Stomach (tissue), 9 donors: Measurements from ENCODE around the gene TNRC6B. TPM values are rescaled to one million over a fixed set of nuclear protein-coding genes. Genes with fewer than 3 reads are reported as not detected.

ENCODE experiments used
- DNase-seq, 2 donors: peaks; one replicate each; pipeline versions ENCODE4 v3.0.0 to v3.0.0-alpha.2; 2013 to 2019
- H3K27ac ChIP-seq, 5 donors: fragments of 200-600 bp in 4 of 5; sonication (generic) in 4 of 5; one replicate each; pipeline ENCODE4 v1.5.1; 2013 to 2019; ENCODE audit warnings: mild to moderate bottlenecking in 1 of 5, moderate library complexity in 1 of 5
- H3K27me3 ChIP-seq, 3 donors: fragments of 200-600 bp; sonication (generic); one replicate each; pipeline ENCODE4 v1.5.1; 2017 to 2019; ENCODE audit warnings: mixed run types in 1 of 3
- H3K36me3 ChIP-seq, 4 donors: fragments of 200-600 bp; sonication (generic); 1 replicate in 3 of 4; 2 replicates in 1 of 4; pipeline ENCODE4 v1.5.1; 2016 to 2019
- H3K4me1 ChIP-seq, 4 donors: fragments of 200-600 bp; sonication (generic); one replicate each; pipeline ENCODE4 v1.5.1; 2016 to 2019
- H3K4me3 ChIP-seq, 4 donors: fragments of 200-600 bp; sonication (generic) in 3 of 4; one replicate each; pipeline ENCODE4 v1.5.1; 2016 to 2019; ENCODE audit warnings: mild to moderate bottlenecking in 1 of 4
- H3K9me3 ChIP-seq, 4 donors: fragments of 200-600 bp; sonication (generic); one replicate each; pipeline ENCODE4 v1.5.1; 2016 to 2019
- EP300 ChIP-seq: sonication (generic); formaldehyde crosslinking; IDR thresholded peaks from one replicate; pipeline ENCODE4 v1.6.1; 2017; ENCODE audit warnings: antibody characterized with exemption
- POLR2A ChIP-seq, 4 donors: fragments of 450-650 bp; IDR thresholded peaks; one replicate each; pipeline ENCODE4 v1.6.1; 2016; ENCODE audit warnings: antibody characterized with exemption in 4 of 4, control low read depth in 2 of 4, mild to moderate bottlenecking in 1 of 4, moderate library complexity in 1 of 4
- POLR2AphosphoS5 ChIP-seq, 3 donors: sonication (generic); formaldehyde crosslinking; IDR thresholded peaks; one replicate each; pipeline ENCODE4 v1.6.1; 2016; ENCODE audit warnings: antibody characterized with exemption in 3 of 3
- WGBS, 5 donors: extraction: QIAGEN DNeasy Blood & Tissue Kit in 3 of 5; methylation state at CpG; one replicate each; pipeline versions ENCODE4 v1.1.5 to v1.1.7; 2013 to 2018; 5-methylcytosine and 5-hydroxymethylcytosine counted together
- intact Hi-C: fragments of 100-400 bp; cut with DNase I; formaldehyde crosslinking; loops from one replicate; pipeline ENCODE4 v1.15.1; 2023; ENCODE audit warnings: low total_unique reads
- polyA plus RNA-seq, 3 donors: library from polyadenylated mRNA; stranded (reverse); fragments of 200-250 nt; gene quantifications; one replicate each; pipeline ENCODE4 v1.2.3, GENCODE V29; 2013
- total RNA-seq, 5 donors: library from RNA; depleted of rRNA; stranded (reverse); fragments of >200 nt; gene quantifications; one replicate each; pipeline versions ENCODE4 v1.1.0 to v1.2.3, GENCODE V29; 2014 to 2016
- TF ChIP-seq, protein P1 (sequence below), 7 experiments: fragments of 450-650 bp in 4 of 7; fragments of 200-600 bp in 3 of 7; sonication (generic) in 3 of 7; IDR thresholded peaks; one replicate each; pipeline ENCODE4 v1.5.1; 2016 to 2019; ENCODE audit warnings: antibody characterized with exemption in 7 of 7, control low read depth in 2 of 7, mild to moderate bottlenecking in 1 of 7
- donor health status: healthy with polysubstance abuse.
- donor health status: Bipolar disorder and iron deficiency.
- donor health status: healthy.

Gene TNRC6B
- total and polyA plus RNA-seq, 8 donors = 0.88 to 316 (median 18.0) TPM

DNA sequence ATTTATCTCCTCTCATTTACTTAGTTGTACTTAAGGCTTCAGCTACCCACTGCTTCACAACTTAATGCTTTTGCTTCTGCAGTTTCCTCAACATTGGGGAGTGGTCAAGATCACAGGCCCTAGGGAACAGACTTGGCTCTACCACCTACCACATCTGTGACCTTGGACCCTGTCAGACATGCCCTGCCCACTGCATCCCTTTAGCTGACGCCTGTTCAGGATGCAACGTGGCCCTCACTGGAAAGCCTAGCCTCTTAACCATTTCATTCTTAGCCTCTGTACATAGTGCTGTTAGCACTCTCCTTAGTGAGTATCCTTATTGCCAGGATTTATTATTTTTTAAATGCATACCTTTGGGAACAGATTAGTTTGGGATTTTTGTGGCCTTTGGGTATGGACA lies 34.4 kb downstream of the TNRC6B start:
- Histone ChIP-seq H3K27ac (peak overlapping the region in 1 of 5 donors; percentile 63), H3K4me1 (peaks cover 25 to 89% (median 58%) of the 10 kb centered on the region in 4 donors)

DNA sequence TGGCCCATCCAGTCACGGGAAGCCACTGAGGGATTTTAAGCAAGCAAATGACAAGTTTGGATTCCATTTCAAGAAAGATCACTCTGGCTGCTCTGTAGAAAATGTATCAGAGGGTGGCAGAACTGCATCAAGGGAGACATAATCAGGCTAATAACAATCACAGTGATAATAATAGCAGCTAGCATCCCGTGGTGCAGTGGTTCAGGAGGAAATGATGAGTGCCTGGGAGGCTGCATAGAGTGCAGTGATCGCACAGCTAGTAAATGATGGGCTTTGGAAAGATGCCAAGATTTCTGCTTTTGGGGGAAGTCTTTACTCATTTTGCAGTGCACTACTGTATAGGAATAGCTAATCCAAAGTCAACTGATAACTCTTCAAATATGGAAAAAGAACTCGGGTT lies 35.8 kb downstream of the TNRC6B start:
- 28 to 53% (median 47%) methylated on average over 4 of the region's 4 CpGs for WGBS, 5 donors
- intact Hi-C loops = no loop called here
- Histone ChIP-seq H3K4me3 (no peak overlapping the region), H3K27me3 (no peaks in the 10 kb centered on the region), H3K4me1 (peaks cover 27 to 94% (median 65%) of the 10 kb centered on the region in 4 donors), H3K9me3 (no peaks in the 10 kb centered on the region), H3K27ac (peak overlapping the region in 1 of 5 donors; percentile 22), H3K36me3 (no peaks in the 10 kb centered on the region)
- TF ChIP-seq, protein P1, sequence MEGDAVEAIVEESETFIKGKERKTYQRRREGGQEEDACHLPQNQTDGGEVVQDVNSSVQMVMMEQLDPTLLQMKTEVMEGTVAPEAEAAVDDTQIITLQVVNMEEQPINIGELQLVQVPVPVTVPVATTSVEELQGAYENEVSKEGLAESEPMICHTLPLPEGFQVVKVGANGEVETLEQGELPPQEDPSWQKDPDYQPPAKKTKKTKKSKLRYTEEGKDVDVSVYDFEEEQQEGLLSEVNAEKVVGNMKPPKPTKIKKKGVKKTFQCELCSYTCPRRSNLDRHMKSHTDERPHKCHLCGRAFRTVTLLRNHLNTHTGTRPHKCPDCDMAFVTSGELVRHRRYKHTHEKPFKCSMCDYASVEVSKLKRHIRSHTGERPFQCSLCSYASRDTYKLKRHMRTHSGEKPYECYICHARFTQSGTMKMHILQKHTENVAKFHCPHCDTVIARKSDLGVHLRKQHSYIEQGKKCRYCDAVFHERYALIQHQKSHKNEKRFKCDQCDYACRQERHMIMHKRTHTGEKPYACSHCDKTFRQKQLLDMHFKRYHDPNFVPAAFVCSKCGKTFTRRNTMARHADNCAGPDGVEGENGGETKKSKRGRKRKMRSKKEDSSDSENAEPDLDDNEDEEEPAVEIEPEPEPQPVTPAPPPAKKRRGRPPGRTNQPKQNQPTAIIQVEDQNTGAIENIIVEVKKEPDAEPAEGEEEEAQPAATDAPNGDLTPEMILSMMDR (IDR thresholded peaks at IDR 0.05) = no peak
- TF ChIP-seq POLR2AphosphoS5 (IDR thresholded peaks at IDR 0.05) = no peak
- TF ChIP-seq EP300 = no peak
- no peak for TF ChIP-seq POLR2A (IDR thresholded peaks at IDR 0.05)
- DNase-seq = peak in 1 of 2 donors; percentile 68

More for the DNA sequence above, 34.4 kb downstream of the TNRC6B start:
- intact Hi-C loops = no loop called here
- no peaks in the 10 kb centered on the region for H3K36me3 ChIP-seq
- DNase-seq = peak in 1 of 2 donors; percentile 55
- no peaks in the 10 kb centered on the region for H3K27me3 ChIP-seq
- TF ChIP-seq EP300 (no peak), POLR2A (IDR thresholded peaks at IDR 0.05) (no peak), POLR2AphosphoS5 (IDR thresholded peaks at IDR 0.05) (no peak)
- TF ChIP-seq, protein P1 (IDR thresholded peaks at IDR 0.05) = no peak
- WGBS, 5 donors = 9 to 27% (median 17%) methylated on average over 2 of the region's 2 CpGs
- no peak overlapping the region for H3K4me3 ChIP-seq
- H3K9me3 ChIP-seq = no peaks in the 10 kb centered on the region

DNA sequence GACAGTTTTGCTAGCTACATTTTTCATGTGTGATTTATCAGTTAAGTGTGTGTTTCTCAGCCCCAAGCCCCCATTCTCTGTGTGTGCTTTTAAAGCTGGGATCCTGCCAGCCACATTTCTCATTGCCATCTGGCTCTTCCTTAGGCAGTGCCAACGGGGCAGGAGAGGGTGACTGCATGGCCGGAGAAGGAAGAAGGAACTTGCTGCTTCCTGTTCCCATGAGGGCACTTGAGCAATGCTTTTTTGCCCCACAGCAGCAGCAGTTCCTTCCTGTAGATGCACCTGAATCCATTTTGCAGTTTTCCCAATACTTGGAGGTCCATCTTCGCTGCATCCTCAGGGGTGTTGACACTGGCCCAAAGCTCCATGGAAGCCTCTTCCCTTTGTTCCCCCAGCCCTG lies 37.5 kb downstream of the TNRC6B start:
- H3K4me3 ChIP-seq = no peak overlapping the region
- no peaks in the 10 kb centered on the region for H3K36me3 ChIP-seq
- H3K27me3 ChIP-seq = no peaks in the 10 kb centered on the region
- TF ChIP-seq, protein P1 (IDR thresholded peaks at IDR 0.05) = no peak
- TF ChIP-seq POLR2A (IDR thresholded peaks at IDR 0.05) = no peak
- TF ChIP-seq POLR2AphosphoS5 (IDR thresholded peaks at IDR 0.05) = no peak
- peak in 1 of 2 donors; percentile 28 for DNase-seq
- H3K4me1 ChIP-seq = peaks cover 45 to 94% (median 71%) of the 10 kb centered on the region in 4 donors
- H3K9me3 ChIP-seq = no peaks in the 10 kb centered on the region
- 54 to 74% (median 64%) methylated on average over 3 of the region's 3 CpGs for WGBS, 5 donors
- H3K27ac ChIP-seq = peak overlapping the region in 3 of 5 donors; percentile 3 to 34 (median 16)
- intact Hi-C loops = no loop called here

DNA sequence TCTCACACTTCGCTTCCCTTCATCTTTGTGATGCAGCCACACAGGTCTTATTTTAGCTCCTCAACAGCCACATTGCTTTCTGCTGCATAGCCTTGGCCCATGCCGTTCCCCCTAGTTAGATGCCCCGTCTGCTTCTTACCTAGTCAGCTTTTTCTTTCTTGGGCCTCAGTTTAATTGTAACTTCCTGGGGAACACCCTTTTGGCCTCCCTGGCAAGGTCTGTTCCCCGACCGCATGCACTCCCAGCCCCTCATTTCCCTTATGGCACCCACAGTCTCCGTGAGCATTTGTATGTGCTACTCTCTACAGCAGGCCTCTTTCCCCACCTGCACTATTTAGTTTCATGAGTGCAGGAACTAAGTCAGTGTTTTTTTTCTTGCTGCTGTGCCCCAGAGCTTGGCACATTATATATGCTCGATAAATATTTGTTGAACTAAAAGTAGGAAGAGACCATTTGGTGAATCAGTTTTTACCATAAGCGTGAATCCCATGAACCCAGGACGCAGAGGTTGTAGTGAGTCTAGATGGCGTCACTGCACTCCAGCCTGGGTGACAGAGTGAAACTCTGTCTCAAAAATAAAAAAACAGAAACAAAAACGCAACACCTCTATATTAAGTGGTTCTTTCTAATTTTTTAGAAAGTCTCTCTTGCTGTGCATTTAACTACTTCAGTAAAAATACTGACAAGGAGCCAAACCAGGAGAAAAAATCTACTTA lies 38.5 kb downstream of the TNRC6B start:
- H3K9me3 ChIP-seq = no peaks in the 10 kb centered on the region
- DNase-seq = peak in 1 of 2 donors; percentile 25

More for the DNA sequence above, 38.5 kb downstream of the TNRC6B start:
- Histone ChIP-seq H3K36me3 (no peaks in the 10 kb centered on the region), H3K4me1 (peaks cover 52 to 96% (median 76%) of the 10 kb centered on the region in 4 donors), H3K27me3 (no peaks in the 10 kb centered on the region), H3K27ac (peak overlapping the region in 3 of 5 donors; percentile 3 to 34 (median 16)), H3K4me3 (no peak overlapping the region)
- intact Hi-C loops = no loop called here
- no peak for TF ChIP-seq EP300
- TF ChIP-seq, protein P1 (IDR thresholded peaks at IDR 0.05) = no peak
- no peak for TF ChIP-seq POLR2A (IDR thresholded peaks at IDR 0.05)
- no peak for TF ChIP-seq POLR2AphosphoS5 (IDR thresholded peaks at IDR 0.05)
- 72 to 89% (median 83%) methylated on average over 11 of the region's 11 CpGs for WGBS, 5 donors
